Activated effector memory CD4-positive, alpha-beta T cell treated with Interleukin-2 at 50 U/mL for 16 hours (primary cell): ENCODE measurements around the gene DHRS9.

Experiments
- DNase-seq: peaks from one replicate; pipeline ENCODE4 v3.0.0-alpha.2; 2020

Gene DHRS9

DNA sequence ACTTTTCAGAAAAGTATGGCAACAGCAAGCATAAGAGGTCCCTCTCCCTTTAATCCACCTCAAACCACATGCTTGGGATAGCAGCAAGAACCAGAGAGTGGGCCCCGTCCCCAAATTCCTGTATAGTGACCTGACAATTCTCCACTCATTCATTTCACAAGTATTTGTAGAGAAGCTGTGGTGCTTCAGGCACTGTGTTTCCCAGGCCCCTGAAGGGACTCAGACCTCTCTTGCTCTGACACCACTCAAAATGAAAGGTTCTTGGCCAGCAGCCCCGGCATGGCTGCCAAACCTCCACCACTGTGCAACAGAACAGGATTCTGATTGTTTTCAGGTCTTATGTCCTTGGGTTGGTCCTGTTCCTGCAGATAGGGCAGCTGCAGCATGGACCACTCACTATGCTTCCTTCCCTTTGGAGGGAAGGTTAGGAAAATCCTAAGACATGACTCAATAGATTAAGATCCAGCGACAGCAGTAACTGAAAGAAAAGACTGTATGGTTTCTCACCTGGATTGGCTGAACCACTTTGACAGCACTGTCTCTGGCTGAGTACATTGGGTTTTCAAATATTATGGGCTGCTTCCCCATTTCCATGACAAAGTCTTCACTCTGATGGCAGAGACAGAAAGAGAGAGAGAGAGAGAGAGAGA, 67.6 kb downstream of the DHRS9 start:
- no peak for DNase-seq

DNA sequence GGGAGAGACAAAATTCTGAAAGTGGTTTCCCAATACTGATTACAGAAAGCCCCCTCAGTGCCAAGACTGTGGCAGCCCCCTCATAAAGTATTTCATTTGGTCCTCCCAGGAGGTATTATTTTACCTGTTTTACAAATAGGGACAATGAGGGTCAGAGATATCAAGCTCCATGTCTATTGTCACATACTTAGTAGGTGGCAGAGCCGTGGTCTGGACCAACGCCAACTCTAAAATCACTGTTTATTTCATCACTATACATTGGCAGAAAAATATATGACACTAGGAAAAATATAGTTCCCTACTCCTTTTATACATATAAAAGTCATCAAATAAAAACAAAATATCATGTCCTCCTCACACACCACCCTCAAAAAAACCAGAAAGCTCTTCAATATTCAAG, 68.6 kb downstream of the DHRS9 start:
- no peak for DNase-seq

DNA sequence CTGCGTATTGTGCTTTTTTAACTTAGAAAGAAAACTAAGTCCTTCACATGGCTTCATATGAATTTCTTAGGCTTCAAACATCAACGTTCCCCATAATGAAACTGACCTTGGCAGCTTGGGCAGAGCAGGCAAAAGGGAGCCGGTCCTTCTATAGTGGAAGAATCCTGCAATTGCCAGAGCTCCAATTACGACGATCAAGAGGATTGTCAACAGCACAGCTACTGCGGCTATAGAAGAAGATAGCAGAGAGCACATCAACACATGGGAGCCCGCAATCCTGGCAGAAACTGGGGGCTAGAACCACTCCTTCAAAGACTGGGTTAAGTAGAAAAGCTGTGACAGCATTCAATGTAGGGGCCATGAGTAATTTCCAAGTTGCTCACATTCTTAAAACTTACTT, 69.8 kb downstream of the DHRS9 start:
- DNase-seq, result no peak

DNA sequence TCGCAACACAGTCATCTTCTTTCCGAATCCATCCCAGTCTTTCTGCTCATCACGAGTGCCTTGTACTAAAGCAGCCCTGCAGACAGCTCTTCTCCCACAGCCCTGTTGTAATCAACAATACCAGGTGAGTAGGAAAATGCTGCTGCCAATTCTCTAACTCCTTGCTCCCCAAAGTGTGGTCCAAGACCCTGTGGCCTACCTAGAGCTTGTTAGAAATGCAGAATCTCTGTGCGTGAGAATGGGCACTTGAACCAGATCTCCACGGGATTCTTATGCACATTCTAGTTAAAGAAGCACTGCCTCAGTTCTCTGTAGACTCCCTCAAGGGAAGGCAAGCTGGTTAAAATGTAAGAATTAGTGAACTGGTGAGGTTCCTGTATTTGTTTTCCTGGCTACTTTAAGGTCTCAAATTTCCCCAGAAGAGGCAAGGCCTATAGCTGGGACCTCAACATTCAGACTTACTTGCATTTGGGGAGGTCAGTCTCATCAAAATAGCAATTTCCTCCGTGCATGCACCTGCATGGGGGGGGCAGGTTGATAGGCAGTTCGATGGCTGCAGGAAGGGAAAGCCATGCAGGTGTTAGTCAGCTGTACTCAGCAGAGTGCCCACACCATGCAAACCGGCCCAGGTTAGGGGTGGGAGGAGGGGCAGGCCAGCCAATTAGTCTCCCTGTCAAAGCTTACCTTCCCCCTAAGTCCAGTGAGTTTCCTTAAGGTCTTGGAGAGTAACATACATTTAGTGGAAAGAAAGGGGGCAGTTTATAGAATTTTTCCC, 70.8 kb downstream of the DHRS9 start:
- no peak for DNase-seq

DNA sequence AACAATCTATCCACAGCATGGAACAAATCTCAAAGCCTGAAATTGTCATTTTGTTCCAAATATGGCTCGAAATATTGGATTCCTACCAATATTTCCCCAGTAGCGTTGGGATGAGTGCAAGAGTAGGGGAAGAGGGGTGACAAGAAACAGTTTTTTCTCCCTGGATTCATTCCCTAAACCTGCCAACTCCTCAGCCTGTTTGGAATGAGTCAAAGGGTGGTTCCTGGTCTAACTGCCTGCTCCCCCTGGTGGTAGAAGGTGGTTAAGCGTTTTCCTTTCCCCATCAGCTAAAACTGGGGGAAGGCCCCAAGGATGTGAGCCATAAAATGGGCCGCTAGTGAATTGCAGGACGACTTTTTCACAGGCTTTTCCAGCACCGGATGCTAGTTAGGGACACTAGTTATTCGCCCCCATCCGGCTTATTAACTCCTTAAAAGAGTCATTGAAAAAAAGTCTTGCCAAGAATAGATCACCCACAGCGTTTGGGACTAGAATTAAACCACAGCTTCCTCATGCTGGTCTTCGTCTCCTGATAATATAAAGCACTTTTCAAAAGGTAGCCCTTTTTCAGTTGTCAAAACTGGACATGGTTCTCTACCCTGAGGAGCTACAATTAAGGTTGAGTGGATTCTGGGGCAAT, 72.5 kb downstream of the DHRS9 start:
- DNase-seq, result peak; percentile 24

DNA sequence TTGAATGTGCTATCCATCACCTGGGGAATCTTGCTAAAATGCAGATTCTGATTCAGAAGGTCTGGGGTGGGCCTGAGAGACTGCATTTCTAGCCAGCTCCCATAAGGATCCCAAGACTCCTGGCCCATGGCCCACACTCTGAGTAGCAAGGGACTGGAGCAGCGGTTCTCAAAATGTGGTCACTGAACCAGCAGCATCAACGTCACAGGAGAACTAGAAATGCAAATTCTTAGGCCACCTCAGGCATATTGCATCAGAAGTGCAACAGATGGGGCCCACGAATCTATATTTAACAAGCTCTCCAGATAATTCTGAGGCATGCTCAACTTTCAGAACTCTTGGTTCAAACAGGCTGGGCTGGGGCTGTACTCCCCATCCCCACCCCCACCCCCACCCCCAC, 74.6 kb downstream of the DHRS9 start:
- no peak for DNase-seq
